ENCODE measurements around the gene TRIM17. TPM values are rescaled to one million over a fixed set of nuclear protein-coding genes. Genes with fewer than 3 reads are reported as not detected.

Gene TRIM17
- total RNA-seq, 1 experiment from 2014 or later: 55.5 TPM

- no peak for TF ChIP-seq CTCF (conservative IDR thresholded peaks at IDR 0.05)
- no peak for TF ChIP-seq EZH2 (IDR thresholded peaks at IDR 0.05; ENCODE audit: low read depth)
- Histone ChIP-seq H3K27me3 (ENCODE audit: insufficient read depth, low read depth) (no peaks in the 10 kb centered on the region), H3K4me3 (no peak overlapping the region), H3K4me1 (replicated peaks; ENCODE audit: insufficient read depth) (peaks cover 35% of the 10 kb centered on the region), H3K9me2 (ENCODE audit: insufficient read depth) (no peaks in the 10 kb centered on the region), H3K27ac (no peak overlapping the region), H3F3A (ENCODE audit: insufficient read depth, low read depth) (peaks cover 25% of the 10 kb centered on the region), H3K36me3 (ENCODE audit: low read depth) (no peaks in the 10 kb centered on the region), H2AFZ (no peak overlapping the region), H4K20me1 (ENCODE audit: insufficient read depth) (no peaks in the 10 kb centered on the region), H3K79me2 (ENCODE audit: low read depth) (no peaks in the 10 kb centered on the region), H3K4me2 (peak overlapping the region; percentile 26; the same call in 1 of the 2 replicates), H3K9me3 (ENCODE audit: insufficient read depth, low read depth) (no peaks in the 10 kb centered on the region)
- peak; percentile 27 to 60 for DNase-seq
- ChIA-PET POLR2A (ENCODE audit: unreplicated experiment) (interaction anchor here (0.7 kb wide), 1 partner anchor 53 kb away, joined by 3 read pairs; no protein-coding TSS in a partner anchor), CTCF (no interaction called here)
- BruUV-seq (replicated peaks): no TSS peak
- intact Hi-C loops (cut with micrococcal nuclease; ENCODE audit: unreplicated experiment): no loop called here
Observed at GRCh38 chr1:228448372-228448771, 31.7 kb upstream of the TRIM17 start.

- no peak for TF ChIP-seq EZH2 (IDR thresholded peaks at IDR 0.05; ENCODE audit: low read depth)
- no peak for TF ChIP-seq CTCF (conservative IDR thresholded peaks at IDR 0.05)
- BruUV-seq (replicated peaks): no TSS peak
- no peaks in the 10 kb centered on the region for H3K79me2 ChIP-seq (ENCODE audit: low read depth)
- no peak overlapping the region for H3K4me2 ChIP-seq
- no peak overlapping the region for H2AFZ ChIP-seq
- DNase-seq: no peak
- POLR2A ChIA-PET (ENCODE audit: unreplicated experiment): no interaction called here
- H3K27ac ChIP-seq: no peak overlapping the region
- H3K4me1 ChIP-seq (replicated peaks; ENCODE audit: insufficient read depth): peaks cover 21% of the 10 kb centered on the region
- no peaks in the 10 kb centered on the region for H3K9me3 ChIP-seq (ENCODE audit: insufficient read depth, low read depth)
- CTCF ChIA-PET: no interaction called here
- no peak overlapping the region for H3K4me3 ChIP-seq
- H3K36me3 ChIP-seq (ENCODE audit: low read depth): no peaks in the 10 kb centered on the region
- intact Hi-C loops (cut with micrococcal nuclease; ENCODE audit: unreplicated experiment): no loop called here
- H4K20me1 ChIP-seq (ENCODE audit: insufficient read depth): no peaks in the 10 kb centered on the region
- H3K27me3 ChIP-seq (ENCODE audit: insufficient read depth, low read depth): no peaks in the 10 kb centered on the region
- H3F3A ChIP-seq (ENCODE audit: insufficient read depth, low read depth): peaks cover 11% of the 10 kb centered on the region; the same call in 1 of the 2 replicates
- H3K9me2 ChIP-seq (ENCODE audit: insufficient read depth): no peaks in the 10 kb centered on the region
Observed at GRCh38 chr1:228446852-228447251, 30.2 kb upstream of the TRIM17 start.

- DNase-seq: peak in 1 of 2 experiments; percentile 18
- intact Hi-C loops (cut with micrococcal nuclease; ENCODE audit: unreplicated experiment): no loop called here
- H3F3A ChIP-seq (ENCODE audit: insufficient read depth, low read depth): peaks cover 7% of the 10 kb centered on the region; the same call in 1 of the 2 replicates
- no TSS peak for BruUV-seq (replicated peaks)
- H3K79me2 ChIP-seq (ENCODE audit: low read depth): no peaks in the 10 kb centered on the region
- no peak overlapping the region for H3K4me3 ChIP-seq
- no peak overlapping the region for H3K4me2 ChIP-seq
- no peaks in the 10 kb centered on the region for H3K9me3 ChIP-seq (ENCODE audit: insufficient read depth, low read depth)
- H3K27ac ChIP-seq: no peak overlapping the region
- H3K4me1 ChIP-seq (replicated peaks; ENCODE audit: insufficient read depth): peaks cover 15% of the 10 kb centered on the region
- TF ChIP-seq EZH2 (IDR thresholded peaks at IDR 0.05; ENCODE audit: low read depth): no peak
- no peak for TF ChIP-seq CTCF (conservative IDR thresholded peaks at IDR 0.05)
- no peaks in the 10 kb centered on the region for H3K9me2 ChIP-seq (ENCODE audit: insufficient read depth)
- POLR2A ChIA-PET (ENCODE audit: unreplicated experiment): no interaction called here
- no peaks in the 10 kb centered on the region for H3K36me3 ChIP-seq (ENCODE audit: low read depth)
- H3K27me3 ChIP-seq (ENCODE audit: insufficient read depth, low read depth): no peaks in the 10 kb centered on the region
- no peaks in the 10 kb centered on the region for H4K20me1 ChIP-seq (ENCODE audit: insufficient read depth)
- CTCF ChIA-PET: no interaction called here
- no peak overlapping the region for H2AFZ ChIP-seq
Observed at GRCh38 chr1:228445843-228446650, 29.4 kb upstream of the TRIM17 start.
